ENCODE results near the gene TK2. TPM values are rescaled to one million over a fixed set of nuclear protein-coding genes. Genes with fewer than 3 reads are reported as not detected.
"Not testable (repeated sequence)": the region's sequence is repeated elsewhere in the genome, so short reads cannot be mapped to it uniquely, and the experiment has no call there.

TK2 gene
- total RNA-seq, 1 donor from 2014 or later = 4.5 TPM

DNA sequence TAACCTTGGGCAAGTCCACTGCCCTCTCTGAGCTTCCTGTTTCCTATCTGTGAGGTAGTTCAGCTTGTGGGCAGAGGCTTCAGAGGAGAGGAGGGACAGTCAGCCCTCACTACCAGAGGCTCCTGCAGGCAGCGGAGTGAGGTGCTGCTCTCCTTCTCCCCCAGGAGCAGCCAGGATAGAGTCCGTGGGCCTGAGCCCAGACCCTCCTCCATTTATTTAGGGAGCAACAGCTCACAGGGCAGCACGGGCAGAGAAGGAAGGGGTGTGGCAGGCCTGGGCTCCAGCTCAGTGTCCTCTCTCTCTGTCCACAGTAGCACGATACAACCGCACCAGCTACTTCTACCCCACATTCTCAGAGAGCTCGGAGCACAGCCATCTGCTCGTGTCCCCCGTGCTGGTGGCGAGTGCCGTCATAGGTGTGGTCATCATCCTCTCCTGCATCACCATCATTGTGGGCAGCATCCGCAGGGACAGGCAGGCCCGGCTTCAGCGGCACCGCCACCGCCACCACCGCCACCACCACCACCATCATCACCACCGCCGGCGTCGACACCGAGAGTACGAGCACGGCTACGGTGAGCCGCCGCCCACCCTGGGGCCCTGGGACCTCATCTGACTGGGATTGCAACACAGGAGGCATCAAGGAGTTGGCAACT lies 80.5 kb downstream of the TK2 start:
- Mint-ChIP-seq H3K4me1 (ENCODE audit: low read depth, unreplicated experiment) (no peaks in the 10 kb centered on the region), H3K9me3 (ENCODE audit: unreplicated experiment) (peaks cover 9% of the 10 kb centered on the region), H3K4me3 (ENCODE audit: unreplicated experiment) (no peak overlapping the region), H3K27me3 (ENCODE audit: unreplicated experiment) (peaks cover 12% of the 10 kb centered on the region), H3K36me3 (ENCODE audit: unreplicated experiment) (peaks cover 5% of the 10 kb centered on the region), H3K27ac (ENCODE audit: unreplicated experiment) (no peak overlapping the region)
- DNase-seq = no peak
- TF ChIP-seq CTCF (IDR thresholded peaks at IDR 0.05; ENCODE audit: partially characterized antibody, unreplicated experiment) = no peak

GRCh38 chr16:66468321-66468965 lies 81.5 kb downstream of the TK2 start:
- Mint-ChIP-seq H3K36me3 (ENCODE audit: unreplicated experiment) (peaks cover 5% of the 10 kb centered on the region), H3K27ac (ENCODE audit: unreplicated experiment) (no peak overlapping the region), H3K4me3 (ENCODE audit: unreplicated experiment) (no peak overlapping the region), H3K27me3 (ENCODE audit: unreplicated experiment) (peaks cover 6% of the 10 kb centered on the region), H3K9me3 (ENCODE audit: unreplicated experiment) (peaks cover 7% of the 10 kb centered on the region), H3K4me1 (ENCODE audit: low read depth, unreplicated experiment) (no peaks in the 10 kb centered on the region)
- DNase-seq = no peak
- TF ChIP-seq CTCF (IDR thresholded peaks at IDR 0.05; ENCODE audit: partially characterized antibody, unreplicated experiment) = no peak

DNA sequence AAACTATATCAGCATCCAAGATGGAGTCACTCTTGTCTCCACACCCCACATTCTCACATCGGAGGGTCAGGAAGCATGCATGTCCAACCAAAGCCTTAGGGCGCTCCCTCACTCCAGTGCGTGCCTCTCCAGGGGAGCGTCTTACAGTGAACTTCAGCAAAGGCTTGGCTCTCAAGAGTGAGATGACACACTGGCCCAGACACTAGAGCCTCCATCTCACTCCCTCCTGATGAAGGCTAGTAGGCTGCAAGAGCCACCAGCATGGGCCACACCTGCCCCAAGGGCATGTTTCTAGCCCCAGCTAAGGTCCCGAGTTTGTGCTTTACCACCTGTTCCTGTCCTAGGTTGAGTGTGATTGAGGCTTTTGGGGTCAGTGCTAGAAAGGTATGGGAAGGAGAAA lies 82.3 kb downstream of the TK2 start:
- Mint-ChIP-seq H3K27me3 (ENCODE audit: unreplicated experiment) (peaks cover 6% of the 10 kb centered on the region), H3K9me3 (ENCODE audit: unreplicated experiment) (peaks cover 7% of the 10 kb centered on the region), H3K4me1 (ENCODE audit: low read depth, unreplicated experiment) (no peaks in the 10 kb centered on the region), H3K36me3 (ENCODE audit: unreplicated experiment) (peaks cover 5% of the 10 kb centered on the region), H3K4me3 (ENCODE audit: unreplicated experiment) (no peak overlapping the region), H3K27ac (ENCODE audit: unreplicated experiment) (no peak overlapping the region)
- DNase-seq = no peak
- no peak for TF ChIP-seq CTCF (IDR thresholded peaks at IDR 0.05; ENCODE audit: partially characterized antibody, unreplicated experiment)

DNA sequence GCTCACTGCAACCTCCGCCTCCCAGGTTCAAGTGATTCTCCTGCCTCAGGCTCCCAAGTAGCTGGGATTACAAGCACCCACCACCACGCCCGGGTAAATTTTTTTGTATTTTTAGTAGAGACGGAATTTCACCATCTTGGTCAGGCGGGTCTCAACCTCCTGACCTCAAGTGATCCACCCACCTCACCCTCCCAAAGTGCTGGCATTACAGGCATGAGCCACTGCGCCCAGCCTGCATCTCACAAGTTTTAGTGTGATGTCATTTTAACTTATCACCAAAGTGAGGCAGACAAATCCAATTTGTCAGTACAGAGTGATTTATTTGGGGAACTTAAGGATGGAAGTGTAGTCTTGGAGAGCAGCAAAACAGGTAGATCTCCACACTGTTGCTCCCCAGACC lies 83.3 kb downstream of the TK2 start:
- not testable (repeated sequence) for DNase-seq

GRCh38 chr16:66465946-66466345 lies 84.0 kb downstream of the TK2 start:
- H3K4me3 Mint-ChIP-seq (ENCODE audit: unreplicated experiment); H3K36me3 Mint-ChIP-seq (ENCODE audit: unreplicated experiment); DNase-seq; H3K9me3 Mint-ChIP-seq (ENCODE audit: unreplicated experiment); H3K27ac Mint-ChIP-seq (ENCODE audit: unreplicated experiment); H3K27me3 Mint-ChIP-seq (ENCODE audit: unreplicated experiment); H3K4me1 Mint-ChIP-seq (ENCODE audit: low read depth, unreplicated experiment): not testable (repeated sequence)

More for the DNA sequence above, 83.3 kb downstream of the TK2 start:
- not testable (repeated sequence) for H3K27ac Mint-ChIP-seq (ENCODE audit: unreplicated experiment); H3K27me3 Mint-ChIP-seq (ENCODE audit: unreplicated experiment); H3K4me1 Mint-ChIP-seq (ENCODE audit: low read depth, unreplicated experiment); H3K4me3 Mint-ChIP-seq (ENCODE audit: unreplicated experiment); H3K9me3 Mint-ChIP-seq (ENCODE audit: unreplicated experiment); H3K36me3 Mint-ChIP-seq (ENCODE audit: unreplicated experiment)

DNA sequence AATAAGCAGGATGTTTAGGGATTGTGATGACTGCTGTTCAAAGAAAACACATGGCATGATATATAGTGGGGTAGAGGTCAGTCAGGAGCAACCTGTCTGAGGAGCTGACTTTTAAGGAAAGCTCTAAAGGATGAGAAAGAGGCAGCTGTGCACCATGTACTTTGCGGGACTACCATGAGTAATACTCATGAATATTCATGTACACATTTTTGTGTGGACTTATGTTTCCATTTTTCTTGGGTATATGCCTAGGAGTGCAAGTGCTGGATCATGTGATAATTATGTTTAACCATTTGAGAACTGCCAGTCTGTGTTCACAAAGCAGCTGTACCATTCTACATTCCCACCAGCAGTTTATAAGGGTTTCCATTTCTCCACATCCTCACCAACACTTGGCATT lies 87.0 kb downstream of the TK2 start:
- Mint-ChIP-seq H3K27me3 (ENCODE audit: unreplicated experiment) (no peaks in the 10 kb centered on the region), H3K36me3 (ENCODE audit: unreplicated experiment) (peaks cover 5% of the 10 kb centered on the region), H3K27ac (ENCODE audit: unreplicated experiment) (no peak overlapping the region), H3K4me3 (ENCODE audit: unreplicated experiment) (no peak overlapping the region), H3K4me1 (ENCODE audit: low read depth, unreplicated experiment) (peaks cover 8% of the 10 kb centered on the region), H3K9me3 (ENCODE audit: unreplicated experiment) (peaks cover 2% of the 10 kb centered on the region)
- no peak for DNase-seq
- TF ChIP-seq CTCF (IDR thresholded peaks at IDR 0.05; ENCODE audit: partially characterized antibody, unreplicated experiment) = no peak
